Measurements from ENCODE around the gene NKX2-2. TPM values are rescaled to one million over a fixed set of nuclear protein-coding genes. Genes with fewer than 3 reads are reported as not detected.

Gene NKX2-2
- total and polyA plus RNA-seq, 2 experiments from 2014 or later, result not detected

GRCh38 chr20:21500599-21500998, 13.3 kb downstream of the NKX2-2 start:
- Histone ChIP-seq H3K27me3 (peaks cover 44% of the 10 kb centered on the region), H3K4me1 (ENCODE audit: low read depth) (no peaks in the 10 kb centered on the region), H3K36me3 (no peaks in the 10 kb centered on the region), H3K4me3 (no peak overlapping the region), H3K9me3 (ENCODE audit: low read depth) (no peaks in the 10 kb centered on the region), H3K27ac (no peak overlapping the region)
- DNase-seq (ENCODE audit: low read depth in 1 of 2, low spot score in 1 of 2), result no peak
- TF ChIP-seq CTCF (IDR thresholded peaks at IDR 0.05; ENCODE audit: low read depth, low read length), result no peak

GRCh38 chr20:21499641-21500040, 14.2 kb downstream of the NKX2-2 start:
- Histone ChIP-seq H3K36me3 (no peaks in the 10 kb centered on the region), H3K27ac (no peak overlapping the region), H3K4me1 (ENCODE audit: low read depth) (no peaks in the 10 kb centered on the region), H3K9me3 (ENCODE audit: low read depth) (no peaks in the 10 kb centered on the region), H3K4me3 (no peak overlapping the region), H3K27me3 (peaks cover 34% of the 10 kb centered on the region)
- no peak for TF ChIP-seq CTCF (IDR thresholded peaks at IDR 0.05; ENCODE audit: low read depth, low read length)
- no peak for DNase-seq (ENCODE audit: low read depth in 1 of 2, low spot score in 1 of 2)

- H3K27me3 ChIP-seq, result peaks cover 26% of the 10 kb centered on the region
- H3K27ac ChIP-seq, result no peak overlapping the region
- H3K4me1 ChIP-seq (ENCODE audit: low read depth), result no peaks in the 10 kb centered on the region
- H3K4me3 ChIP-seq, result no peak overlapping the region
- no peaks in the 10 kb centered on the region for H3K36me3 ChIP-seq
- no peak for DNase-seq (ENCODE audit: low read depth in 1 of 2, low spot score in 1 of 2)
- no peak for TF ChIP-seq CTCF (IDR thresholded peaks at IDR 0.05; ENCODE audit: low read depth, low read length)
- H3K9me3 ChIP-seq (ENCODE audit: low read depth), result no peaks in the 10 kb centered on the region
Observed at GRCh38 chr20:21498635-21499034, 15.2 kb downstream of the NKX2-2 start.

- no peak for TF ChIP-seq CTCF (IDR thresholded peaks at IDR 0.05; ENCODE audit: low read depth, low read length)
Observed at GRCh38 chr20:21498195-21498594, 15.7 kb downstream of the NKX2-2 start.

GRCh38 chr20:21496452-21496851, 17.4 kb downstream of the NKX2-2 start:
- Histone ChIP-seq H3K27ac (no peak overlapping the region), H3K9me3 (ENCODE audit: low read depth) (no peaks in the 10 kb centered on the region), H3K27me3 (peaks cover 29% of the 10 kb centered on the region), H3K4me1 (ENCODE audit: low read depth) (no peaks in the 10 kb centered on the region), H3K4me3 (no peak overlapping the region), H3K36me3 (no peaks in the 10 kb centered on the region)
- no peak for TF ChIP-seq CTCF (IDR thresholded peaks at IDR 0.05; ENCODE audit: low read depth, low read length)
- no peak for DNase-seq (ENCODE audit: low read depth in 1 of 2, low spot score in 1 of 2)

More at GRCh38 chr20:21498195-21498594, 15.7 kb downstream of the NKX2-2 start:
- no peaks in the 10 kb centered on the region for H3K9me3 ChIP-seq (ENCODE audit: low read depth)
- H3K27ac ChIP-seq, result no peak overlapping the region
- peaks cover 26% of the 10 kb centered on the region for H3K27me3 ChIP-seq
- no peak overlapping the region for H3K4me3 ChIP-seq
- DNase-seq (ENCODE audit: low read depth in 1 of 2, low spot score in 1 of 2), result no peak
- H3K36me3 ChIP-seq, result no peaks in the 10 kb centered on the region
- no peaks in the 10 kb centered on the region for H3K4me1 ChIP-seq (ENCODE audit: low read depth)

GRCh38 chr20:21493049-21493448, 20.8 kb downstream of the NKX2-2 start:
- Histone ChIP-seq H3K4me1 (ENCODE audit: low read depth) (no peaks in the 10 kb centered on the region), H3K36me3 (no peaks in the 10 kb centered on the region), H3K9me3 (ENCODE audit: low read depth) (no peaks in the 10 kb centered on the region), H3K27ac (no peak overlapping the region), H3K27me3 (peaks cover 36% of the 10 kb centered on the region), H3K4me3 (no peak overlapping the region)
- DNase-seq (ENCODE audit: low read depth in 1 of 2, low spot score in 1 of 2), result no peak
- TF ChIP-seq CTCF (IDR thresholded peaks at IDR 0.05; ENCODE audit: low read depth, low read length), result no peak
